Central memory CD8-positive, alpha-beta T cell (primary cell): ENCODE measurements around the gene FBXW7.

Experiments
- ATAC-seq: fragments of 150-1000 bp; cut with Tn5 transposase; replicated peaks from 2 replicates; pipeline ENCODE4 v1.10.0; 2022; ENCODE audit warnings: mild to moderate bottlenecking, moderate FRiP score, moderate number of reproducible peaks; ENCODE audit not compliant: poor library complexity, severe bottlenecking; ENCODE audit errors: extremely low read depth
- DNase-seq, 2 donors: peaks; one replicate each; pipeline ENCODE4 v3.0.0; 2021; ENCODE audit warnings: low spot score in 2 of 2
- H3K27ac Mint-ChIP-seq: one replicate; pipeline ENCODE4 v1.8.0; 2022; ENCODE audit warnings: low read depth, mild to moderate bottlenecking, moderate library complexity, mixed read lengths
- H3K27me3 Mint-ChIP-seq: one replicate; pipeline ENCODE4 v1.8.0; 2022; ENCODE audit warnings: mixed read lengths
- H3K36me3 Mint-ChIP-seq: one replicate; pipeline ENCODE4 v1.8.0; 2022; ENCODE audit warnings: mild to moderate bottlenecking, moderate library complexity, mixed read lengths; ENCODE audit not compliant: insufficient read depth
- H3K4me1 Mint-ChIP-seq: one replicate; pipeline ENCODE4 v1.8.0; 2022; ENCODE audit warnings: mixed read lengths
- H3K4me3 Mint-ChIP-seq: one replicate; pipeline ENCODE4 v1.8.0; 2022; ENCODE audit warnings: mild to moderate bottlenecking, moderate library complexity, mixed read lengths
- H3K9me3 Mint-ChIP-seq: one replicate; pipeline ENCODE4 v1.8.0; 2022; ENCODE audit warnings: mixed read lengths

Gene FBXW7

DNA sequence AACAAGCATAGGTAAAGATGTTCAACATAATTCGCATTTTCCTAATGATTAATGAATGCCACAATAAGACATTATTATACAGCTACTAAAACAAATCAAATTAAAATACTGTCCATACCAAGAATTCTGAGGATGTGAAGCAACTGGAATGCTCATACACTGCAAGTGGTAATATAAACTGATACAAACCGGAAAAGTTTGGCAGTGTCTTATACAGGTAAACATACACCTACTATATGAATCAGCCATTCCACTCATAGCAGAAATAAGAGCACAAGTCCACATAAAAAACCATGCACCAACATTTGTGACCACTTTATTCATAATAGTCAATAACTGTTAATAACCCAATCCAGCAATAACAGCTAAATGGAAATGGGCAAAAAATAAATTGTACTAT, 79.3 kb downstream of the FBXW7 start:
- H3K4me1 Mint-ChIP-seq = peaks cover 55% of the 10 kb centered on the region

GRCh38 chr4:152455311-152455710, 80.6 kb downstream of the FBXW7 start:
- H3K27me3 Mint-ChIP-seq = no peaks in the 10 kb centered on the region
- no peak overlapping the region for H3K4me3 Mint-ChIP-seq
- peaks cover 48% of the 10 kb centered on the region for H3K4me1 Mint-ChIP-seq
- ATAC-seq (no peak), DNase-seq (no peak)
- H3K27ac Mint-ChIP-seq = peak overlapping the region; percentile 3
- H3K9me3 Mint-ChIP-seq = no peaks in the 10 kb centered on the region
- H3K36me3 Mint-ChIP-seq = peaks cover 9% of the 10 kb centered on the region

More for the DNA sequence above, 79.3 kb downstream of the FBXW7 start:
- no peak overlapping the region for H3K27ac Mint-ChIP-seq
- H3K4me3 Mint-ChIP-seq = no peak overlapping the region
- DNase-seq (no peak), ATAC-seq (no peak)
- peaks cover 8% of the 10 kb centered on the region for H3K36me3 Mint-ChIP-seq
- H3K27me3 Mint-ChIP-seq = no peaks in the 10 kb centered on the region
- H3K9me3 Mint-ChIP-seq = no peaks in the 10 kb centered on the region

- H3K4me1 Mint-ChIP-seq = peaks cover 48% of the 10 kb centered on the region
- no peaks in the 10 kb centered on the region for H3K27me3 Mint-ChIP-seq
- peaks cover 9% of the 10 kb centered on the region for H3K36me3 Mint-ChIP-seq
- H3K4me3 Mint-ChIP-seq = no peak overlapping the region
- ATAC-seq (no peak), DNase-seq (no peak)
- H3K27ac Mint-ChIP-seq = peak overlapping the region; percentile 61
- no peaks in the 10 kb centered on the region for H3K9me3 Mint-ChIP-seq
Observed at GRCh38 chr4:152454398-152455011, 81.4 kb downstream of the FBXW7 start.

DNA sequence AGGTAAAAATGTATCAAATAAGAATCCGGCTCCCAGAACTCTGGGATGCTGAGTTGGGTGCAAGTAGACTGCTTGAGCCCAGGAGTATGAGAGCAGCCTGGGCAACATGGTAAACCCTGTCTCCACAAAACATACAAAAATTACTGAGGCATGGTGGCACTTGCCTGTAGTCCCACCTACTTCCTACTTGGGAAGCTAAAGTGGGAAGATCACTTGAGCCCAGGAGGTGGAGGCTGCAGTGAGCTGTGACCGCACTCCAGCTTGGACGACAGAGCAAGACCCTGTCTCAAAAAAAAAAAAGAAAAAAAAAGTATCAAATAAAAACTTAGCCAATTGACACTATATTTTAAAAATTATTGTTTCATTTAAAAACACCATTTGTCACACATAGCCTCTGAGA, 84.4 kb downstream of the FBXW7 start:
- no peak for ATAC-seq
- no peaks in the 10 kb centered on the region for H3K27me3 Mint-ChIP-seq
- peaks cover 43% of the 10 kb centered on the region for H3K4me1 Mint-ChIP-seq
- no peak overlapping the region for H3K4me3 Mint-ChIP-seq
- DNase-seq = no peak
- H3K9me3 Mint-ChIP-seq = no peaks in the 10 kb centered on the region
- H3K36me3 Mint-ChIP-seq = peaks cover 5% of the 10 kb centered on the region
- H3K27ac Mint-ChIP-seq = no peak overlapping the region

DNA sequence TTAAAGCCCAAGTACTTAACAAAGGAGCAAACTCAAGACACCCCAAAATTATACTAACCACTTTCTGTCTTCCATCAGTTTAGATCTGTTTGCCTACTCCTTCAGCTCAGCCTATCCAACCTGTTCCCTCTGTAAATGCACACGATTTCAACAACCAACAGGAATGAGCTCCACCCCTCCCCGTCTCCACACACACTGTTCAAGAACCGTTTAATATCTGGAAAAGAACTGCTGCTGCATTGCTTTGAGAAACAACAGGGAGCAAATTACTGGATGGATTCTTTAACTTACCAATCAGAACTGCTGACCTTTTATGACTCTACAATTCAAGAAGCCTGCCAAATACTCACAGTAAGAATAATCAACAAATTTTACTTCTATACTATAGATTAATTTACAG, 87.0 kb downstream of the FBXW7 start:
- ATAC-seq (no peak), DNase-seq (no peak)
- H3K9me3 Mint-ChIP-seq = no peaks in the 10 kb centered on the region
- peaks cover 28% of the 10 kb centered on the region for H3K4me1 Mint-ChIP-seq
- H3K27me3 Mint-ChIP-seq = no peaks in the 10 kb centered on the region
- peaks cover 5% of the 10 kb centered on the region for H3K36me3 Mint-ChIP-seq
- no peak overlapping the region for H3K4me3 Mint-ChIP-seq
- no peak overlapping the region for H3K27ac Mint-ChIP-seq

- H3K4me1 Mint-ChIP-seq = peaks cover 28% of the 10 kb centered on the region
- DNase-seq (no peak), ATAC-seq (no peak)
- H3K27ac Mint-ChIP-seq = no peak overlapping the region
- peaks cover 5% of the 10 kb centered on the region for H3K36me3 Mint-ChIP-seq
- no peaks in the 10 kb centered on the region for H3K27me3 Mint-ChIP-seq
- no peaks in the 10 kb centered on the region for H3K9me3 Mint-ChIP-seq
- no peak overlapping the region for H3K4me3 Mint-ChIP-seq
Observed at GRCh38 chr4:152448038-152448707, 87.7 kb downstream of the FBXW7 start.

DNA sequence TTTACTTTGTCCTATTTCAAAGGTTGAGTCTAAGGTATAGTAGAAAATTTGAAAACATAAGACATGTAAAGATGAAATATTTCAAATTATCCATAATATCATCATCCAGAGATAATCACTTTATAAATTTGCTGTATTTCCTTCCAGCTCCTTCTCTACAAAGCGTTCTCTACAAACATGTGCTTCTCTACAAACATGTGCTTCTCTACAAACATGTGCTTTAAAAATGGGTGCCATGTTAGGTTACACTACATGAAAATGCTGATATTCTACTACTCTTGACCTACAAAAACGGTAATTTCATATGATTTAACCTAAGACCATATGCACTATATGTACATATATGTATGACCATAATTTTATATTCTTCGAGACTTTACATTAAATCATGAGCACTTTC, 92.0 kb downstream of the FBXW7 start:
- no peak overlapping the region for H3K4me3 Mint-ChIP-seq
- no peaks in the 10 kb centered on the region for H3K9me3 Mint-ChIP-seq
- no peak for ATAC-seq
- no peaks in the 10 kb centered on the region for H3K27me3 Mint-ChIP-seq
- DNase-seq = no peak
- H3K36me3 Mint-ChIP-seq = peaks cover 5% of the 10 kb centered on the region
- H3K4me1 Mint-ChIP-seq = peaks cover 39% of the 10 kb centered on the region
- H3K27ac Mint-ChIP-seq = no peak overlapping the region

DNA sequence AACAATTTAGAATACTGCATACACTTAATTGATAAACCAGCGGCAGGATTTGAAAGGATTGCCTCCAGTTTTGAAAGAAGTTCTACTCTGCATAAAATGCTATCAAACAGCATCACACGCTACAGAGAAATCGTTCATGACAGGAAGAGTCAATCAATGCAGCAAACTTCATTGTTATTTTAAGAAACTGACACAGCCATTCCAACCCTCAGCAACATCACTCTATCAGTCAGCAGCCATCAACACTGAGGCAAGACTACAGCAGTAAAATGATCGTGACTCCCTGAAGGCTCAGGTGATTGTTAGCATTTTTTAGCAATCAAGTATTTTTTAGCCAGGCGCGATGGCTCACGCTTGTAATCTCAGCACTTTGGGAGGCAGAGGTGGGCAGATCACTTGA, 98.3 kb downstream of the FBXW7 start:
- peaks cover 46% of the 10 kb centered on the region for H3K4me1 Mint-ChIP-seq
- no peaks in the 10 kb centered on the region for H3K9me3 Mint-ChIP-seq
- H3K27me3 Mint-ChIP-seq = no peaks in the 10 kb centered on the region
- DNase-seq (no peak), ATAC-seq (no peak)
- peaks cover 5% of the 10 kb centered on the region for H3K36me3 Mint-ChIP-seq
- H3K4me3 Mint-ChIP-seq = no peak overlapping the region
- H3K27ac Mint-ChIP-seq = no peak overlapping the region

DNA sequence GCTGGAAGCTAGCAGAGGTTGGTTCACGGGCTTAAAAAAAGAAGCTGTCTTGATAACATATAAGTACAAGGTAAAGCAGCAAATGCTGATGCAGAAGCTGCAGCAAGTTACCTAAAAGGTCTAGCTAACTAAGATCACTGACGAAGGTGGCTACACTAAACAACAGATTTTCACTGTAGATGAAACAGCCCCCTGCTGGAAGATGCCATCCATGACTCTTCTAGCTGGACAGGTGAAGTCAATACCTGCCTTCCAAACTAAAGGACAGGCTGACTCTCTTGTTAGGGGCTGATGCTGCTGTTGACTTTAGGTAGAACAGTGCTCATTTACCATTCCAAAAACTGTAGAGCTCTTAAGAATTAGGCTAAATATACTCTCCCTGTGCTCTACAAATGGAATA, 99.5 kb downstream of the FBXW7 start:
- Mint-ChIP-seq H3K36me3 (peaks cover 6% of the 10 kb centered on the region), H3K27ac (no peak overlapping the region), H3K9me3 (no peaks in the 10 kb centered on the region), H3K4me1 (peaks cover 44% of the 10 kb centered on the region), H3K27me3 (no peaks in the 10 kb centered on the region), H3K4me3 (no peak overlapping the region)
- ATAC-seq = no peak
- DNase-seq = no peak

DNA sequence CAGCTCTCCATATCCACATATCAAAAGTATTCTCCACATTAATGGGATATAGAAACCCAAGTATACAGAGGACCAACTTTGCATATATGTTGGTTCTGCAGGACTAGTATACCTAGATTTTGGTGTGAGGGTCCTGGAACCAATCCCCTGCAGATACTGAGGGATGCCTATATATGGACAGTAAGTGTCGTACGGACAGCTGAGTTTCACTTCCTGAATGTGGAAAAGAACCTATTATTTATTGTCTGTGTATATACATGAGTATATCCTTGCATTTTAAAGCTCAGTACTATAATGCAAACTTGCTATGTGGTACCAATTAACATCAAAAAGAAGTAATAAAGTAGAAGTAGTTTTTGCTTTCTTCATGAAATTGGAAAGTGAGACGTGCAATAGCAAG, 101.9 kb downstream of the FBXW7 start:
- no peaks in the 10 kb centered on the region for H3K27me3 Mint-ChIP-seq
- no peak for DNase-seq
- H3K27ac Mint-ChIP-seq = no peak overlapping the region
- no peak overlapping the region for H3K4me3 Mint-ChIP-seq
- no peaks in the 10 kb centered on the region for H3K9me3 Mint-ChIP-seq
- peaks cover 6% of the 10 kb centered on the region for H3K36me3 Mint-ChIP-seq
- peaks cover 35% of the 10 kb centered on the region for H3K4me1 Mint-ChIP-seq
- ATAC-seq = no peak

DNA sequence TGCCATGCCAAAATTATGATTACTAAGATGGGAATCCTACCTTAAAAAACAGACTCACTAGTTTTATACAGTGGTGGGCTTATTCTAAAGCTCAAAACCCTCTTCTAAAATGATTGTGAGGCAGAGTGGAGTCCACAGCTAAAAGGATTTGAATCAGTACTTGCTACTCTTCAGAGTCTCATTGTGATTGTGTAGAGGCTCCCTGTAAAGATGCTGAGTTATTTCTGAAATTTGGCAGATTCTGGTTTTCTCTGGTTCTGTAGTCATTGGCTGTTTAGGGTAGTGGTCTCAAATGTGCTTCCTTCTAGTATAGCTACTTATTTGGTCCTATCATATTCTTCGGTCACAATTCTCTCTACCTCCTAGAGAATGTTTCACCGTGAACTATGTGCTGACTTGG, 104.1 kb downstream of the FBXW7 start:
- ATAC-seq (no peak), DNase-seq (no peak)
- Mint-ChIP-seq H3K36me3 (peaks cover 5% of the 10 kb centered on the region), H3K4me1 (peaks cover 23% of the 10 kb centered on the region), H3K27me3 (no peaks in the 10 kb centered on the region), H3K9me3 (no peaks in the 10 kb centered on the region), H3K27ac (no peak overlapping the region), H3K4me3 (no peak overlapping the region)

DNA sequence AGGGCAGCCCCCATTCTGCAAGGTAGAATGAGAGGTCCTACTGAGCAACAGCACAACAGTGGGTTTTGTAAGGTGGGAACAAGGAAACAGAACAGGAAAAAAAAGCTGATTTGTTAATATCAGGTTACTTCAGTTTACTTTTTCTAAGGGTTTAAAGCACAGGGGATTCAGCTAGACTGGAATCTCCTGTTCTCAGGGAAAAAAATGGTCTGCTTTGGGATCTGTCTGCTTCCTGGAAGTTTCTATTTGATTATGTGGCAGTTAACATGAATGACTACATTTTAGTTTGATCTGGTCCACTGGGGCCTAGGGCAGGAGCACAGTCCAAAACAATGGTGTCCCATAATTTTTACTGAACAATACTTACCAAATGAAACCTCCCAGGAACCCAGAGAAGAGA, 104.6 kb downstream of the FBXW7 start:
- Mint-ChIP-seq H3K4me1 (peaks cover 26% of the 10 kb centered on the region), H3K36me3 (peaks cover 5% of the 10 kb centered on the region), H3K27me3 (no peaks in the 10 kb centered on the region), H3K4me3 (no peak overlapping the region), H3K9me3 (no peaks in the 10 kb centered on the region), H3K27ac (no peak overlapping the region)
- ATAC-seq (no peak), DNase-seq (no peak)

DNA sequence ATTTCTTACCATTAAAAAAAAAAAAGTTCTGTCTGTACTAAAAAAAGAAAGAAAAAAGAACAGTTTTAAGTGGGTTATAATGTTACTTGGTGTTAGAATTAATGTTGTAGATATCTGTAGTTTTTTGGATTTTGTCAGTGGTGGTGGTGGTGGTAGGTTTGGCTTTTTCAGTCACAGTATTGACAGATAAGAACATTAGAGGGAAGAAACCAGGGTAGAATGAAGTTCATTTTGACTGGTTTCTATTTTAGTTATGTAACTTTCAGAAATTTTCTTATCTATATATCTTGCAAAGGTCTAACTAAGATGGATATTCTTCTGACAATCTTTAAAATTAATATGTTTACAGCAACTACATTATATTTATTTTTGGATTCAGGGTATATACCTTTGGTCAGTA, 105.4 kb downstream of the FBXW7 start:
- ATAC-seq (no peak), DNase-seq (no peak)
- H3K36me3 Mint-ChIP-seq = peaks cover 8% of the 10 kb centered on the region
- no peak overlapping the region for H3K27ac Mint-ChIP-seq
- H3K9me3 Mint-ChIP-seq = no peaks in the 10 kb centered on the region
- peaks cover 26% of the 10 kb centered on the region for H3K4me1 Mint-ChIP-seq
- no peaks in the 10 kb centered on the region for H3K27me3 Mint-ChIP-seq
- no peak overlapping the region for H3K4me3 Mint-ChIP-seq
